Mammary epithelial cell (primary cell): Measurements from ENCODE around the gene CTBP2.

Source experiments
- CTCF ChIP-seq, 2 donors: IDR thresholded peaks in 1 of 2; conservative IDR thresholded peaks in 1 of 2; 2 replicates each; pipeline ENCODE4 v1.5.1; 2011 to 2012; ENCODE audit warnings: inconsistent platforms in 2 of 2, low read length in 2 of 2, mild to moderate bottlenecking in 2 of 2, control low read depth in 1 of 2, low read depth in 1 of 2; ENCODE audit not compliant: insufficient read depth in 1 of 2; ENCODE audit errors: extremely low read depth in 1 of 2
- EZH2 ChIP-seq: IDR thresholded peaks from 2 replicates; pipeline ENCODE4 v1.6.1; 2012; ENCODE audit warnings: low read length, inconsistent platforms, borderline replicate concordance

- TF ChIP-seq CTCF (conservative IDR thresholded peaks at IDR 0.05 in 1 of 2, IDR thresholded peaks at IDR 0.05 in 1 of 2; ENCODE audit: extremely low read depth in 1 of 2, insufficient read depth in 1 of 2, low read depth in 1 of 2, low read length in 2 of 2) (no peak), EZH2 (no peak)
Measured at GRCh38 chr10:125082881-125083575, 77.3 kb downstream of the CTBP2 start.
